ENCODE measurements around the gene DROSHA. TPM values are rescaled to one million over a fixed set of nuclear protein-coding genes. Genes with fewer than 3 reads are reported as not detected.
"Not testable (repeated sequence)": the region's sequence is repeated elsewhere in the genome, so short reads cannot be mapped to it uniquely, and the experiment has no call there.

DROSHA gene
- total and polyA plus RNA-seq, 8 donors, result 25.2 to 77.2 (median 44.0) TPM

- WGBS, 5 donors, result 52 to 85% (median 67%) methylated on average over 3 of the region's 3 CpGs
- H3K36me3 ChIP-seq, result peaks cover 15 to 71% (median 64%) of the 10 kb centered on the region in 4 donors
Observed at GRCh38 chr5:31401691-31402090, 130.2 kb downstream of the DROSHA start.

GRCh38 chr5:31397926-31398557, 133.9 kb downstream of the DROSHA start:
- Histone ChIP-seq H3K36me3 (peaks cover 6 to 35% (median 30%) of the 10 kb centered on the region in 4 donors), H3K9me3 (no peaks in the 10 kb centered on the region), H3K27me3 (no peaks in the 10 kb centered on the region), H3K4me1 (no peaks in the 10 kb centered on the region), H3K27ac (no peak overlapping the region), H3K4me3 (no peak overlapping the region)
- TF ChIP-seq EP300 (IDR thresholded peaks at IDR 0.05) (no peak), POLR2A (IDR thresholded peaks at IDR 0.05) (no peak), POLR2AphosphoS5 (IDR thresholded peaks at IDR 0.05) (no peak)
- TF ChIP-seq, protein P1, sequence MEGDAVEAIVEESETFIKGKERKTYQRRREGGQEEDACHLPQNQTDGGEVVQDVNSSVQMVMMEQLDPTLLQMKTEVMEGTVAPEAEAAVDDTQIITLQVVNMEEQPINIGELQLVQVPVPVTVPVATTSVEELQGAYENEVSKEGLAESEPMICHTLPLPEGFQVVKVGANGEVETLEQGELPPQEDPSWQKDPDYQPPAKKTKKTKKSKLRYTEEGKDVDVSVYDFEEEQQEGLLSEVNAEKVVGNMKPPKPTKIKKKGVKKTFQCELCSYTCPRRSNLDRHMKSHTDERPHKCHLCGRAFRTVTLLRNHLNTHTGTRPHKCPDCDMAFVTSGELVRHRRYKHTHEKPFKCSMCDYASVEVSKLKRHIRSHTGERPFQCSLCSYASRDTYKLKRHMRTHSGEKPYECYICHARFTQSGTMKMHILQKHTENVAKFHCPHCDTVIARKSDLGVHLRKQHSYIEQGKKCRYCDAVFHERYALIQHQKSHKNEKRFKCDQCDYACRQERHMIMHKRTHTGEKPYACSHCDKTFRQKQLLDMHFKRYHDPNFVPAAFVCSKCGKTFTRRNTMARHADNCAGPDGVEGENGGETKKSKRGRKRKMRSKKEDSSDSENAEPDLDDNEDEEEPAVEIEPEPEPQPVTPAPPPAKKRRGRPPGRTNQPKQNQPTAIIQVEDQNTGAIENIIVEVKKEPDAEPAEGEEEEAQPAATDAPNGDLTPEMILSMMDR (IDR thresholded peaks at IDR 0.05), result no peak
- 71 to 77% (median 73%) methylated on average over 11 of the region's 11 CpGs for WGBS, 5 donors
- intact Hi-C loops (cut with DNase I; ENCODE audit: low total_unique reads), result no loop called here
- DNase-seq, result no peak

More at GRCh38 chr5:31401691-31402090, 130.2 kb downstream of the DROSHA start:
- no peak for TF ChIP-seq EP300 (IDR thresholded peaks at IDR 0.05)
- no peak for TF ChIP-seq POLR2AphosphoS5 (IDR thresholded peaks at IDR 0.05)
- TF ChIP-seq POLR2A (IDR thresholded peaks at IDR 0.05), result no peak
- TF ChIP-seq, protein P1 (IDR thresholded peaks at IDR 0.05), result no peak
- H3K9me3 ChIP-seq, result no peaks in the 10 kb centered on the region
- no peak overlapping the region for H3K4me3 ChIP-seq
- no peaks in the 10 kb centered on the region for H3K4me1 ChIP-seq
- H3K27me3 ChIP-seq, result no peaks in the 10 kb centered on the region
- no peak for DNase-seq
- intact Hi-C loops (cut with DNase I; ENCODE audit: low total_unique reads), result no loop called here
- no peak overlapping the region for H3K27ac ChIP-seq

GRCh38 chr5:31396611-31397295, 135.1 kb downstream of the DROSHA start:
- Histone ChIP-seq H3K27me3 (no peaks in the 10 kb centered on the region), H3K9me3 (no peaks in the 10 kb centered on the region), H3K27ac (no peak overlapping the region), H3K36me3 (peaks cover 6 to 23% (median 18%) of the 10 kb centered on the region in 4 donors), H3K4me1 (no peaks in the 10 kb centered on the region), H3K4me3 (no peak overlapping the region)
- intact Hi-C loops (cut with DNase I; ENCODE audit: low total_unique reads), result no loop called here
- 81 to 87% (median 83%) methylated on average over 12 of the region's 12 CpGs for WGBS, 5 donors
- no peak for DNase-seq
- TF ChIP-seq POLR2A (IDR thresholded peaks at IDR 0.05), result no peak
- TF ChIP-seq EP300 (IDR thresholded peaks at IDR 0.05), result no peak

DNA sequence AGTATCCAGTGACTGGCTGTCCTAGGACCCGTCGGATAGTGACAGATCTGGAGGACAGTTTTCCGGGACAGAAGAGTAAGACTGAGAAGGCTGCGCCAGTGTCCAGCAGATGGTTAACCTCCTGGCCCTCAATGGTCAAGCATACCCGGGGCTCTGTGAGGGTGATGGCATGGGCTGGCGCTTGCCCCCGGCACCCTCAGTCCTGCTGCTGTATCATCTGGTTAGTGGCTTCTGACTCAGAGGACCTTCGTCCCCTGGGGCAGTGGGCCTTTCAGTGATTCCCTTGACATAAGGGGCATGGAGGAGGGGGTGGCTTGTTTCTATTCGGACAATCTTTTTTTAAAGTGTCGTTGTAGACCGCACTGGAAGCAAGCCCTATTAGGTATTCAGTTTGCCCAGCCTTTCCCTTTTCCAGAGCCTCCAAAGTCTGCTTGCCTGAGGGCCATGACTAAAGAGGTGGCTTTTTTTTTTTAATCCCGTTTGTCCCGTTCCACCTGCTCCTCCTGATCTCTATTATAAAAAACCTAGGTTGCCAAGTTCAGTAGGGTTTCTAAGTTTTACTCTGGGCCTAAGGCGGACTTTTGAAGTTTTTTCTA, 136.3 kb downstream of the DROSHA start:
- H3K4me1 ChIP-seq; H3K27me3 ChIP-seq; DNase-seq; H3K9me3 ChIP-seq; H3K27ac ChIP-seq; H3K4me3 ChIP-seq; intact Hi-C loops (cut with DNase I; ENCODE audit: low total_unique reads): not testable (repeated sequence)
- WGBS, 5 donors, result 87 to 93% (median 89%) methylated on average over 13 to 14 of the region's 14 CpGs
- peaks cover 0 to 11% (median 6%) of the 10 kb centered on the region in 4 donors for H3K36me3 ChIP-seq

DNA sequence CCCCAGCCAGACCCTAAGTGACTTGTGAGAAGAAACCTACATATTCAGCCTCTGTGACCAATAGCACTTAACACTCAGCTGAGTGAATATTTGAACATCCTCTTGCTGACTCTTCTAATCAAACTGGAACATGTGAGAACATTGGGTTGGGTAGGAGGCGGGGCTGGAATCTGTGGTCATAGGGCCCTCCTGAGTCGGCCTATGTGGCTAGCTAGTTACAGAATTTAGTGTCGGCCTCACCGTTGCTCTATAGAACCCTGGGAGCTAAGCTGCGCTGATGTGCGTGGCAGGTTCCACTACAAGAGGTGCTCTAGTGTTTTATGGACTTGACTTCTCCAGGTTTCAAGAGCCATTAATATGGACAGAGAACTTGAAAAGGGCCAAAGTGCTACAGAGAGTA, 138.8 kb downstream of the DROSHA start:
- intact Hi-C loops (cut with DNase I; ENCODE audit: low total_unique reads), result no loop called here
- no peak for TF ChIP-seq POLR2AphosphoS5 (IDR thresholded peaks at IDR 0.05)
- no peak for TF ChIP-seq EP300 (IDR thresholded peaks at IDR 0.05)
- TF ChIP-seq, protein P1 (IDR thresholded peaks at IDR 0.05), result no peak
- TF ChIP-seq POLR2A (IDR thresholded peaks at IDR 0.05), result no peak
- Histone ChIP-seq H3K4me1 (no peaks in the 10 kb centered on the region), H3K36me3 (no peaks in the 10 kb centered on the region), H3K27me3 (no peaks in the 10 kb centered on the region), H3K4me3 (no peak overlapping the region), H3K9me3 (peaks cover 0 to 13% (median 12%) of the 10 kb centered on the region in 4 donors), H3K27ac (no peak overlapping the region)
- no peak for DNase-seq
- 84 to 93% (median 90%) methylated on average over 6 of the region's 6 CpGs for WGBS, 5 donors

All from stomach (tissue), 9 donors.